Panc1 (cell line): ENCODE data around the gene ITPRIPL2. TPM values are rescaled to one million over a fixed set of nuclear protein-coding genes. Genes with fewer than 3 reads are reported as not detected.

Experiments
- ATAC-seq: fragments of 200-7000 bp; cut with Tn5 transposase; 2 replicates; pipeline ENCODE4 v1.9.1; 2020; ENCODE audit warnings: mild to moderate bottlenecking, moderate library complexity
- BruUV-seq: library from RNA; stranded (reverse); fragments of 400-500 nt; replicated peaks from 2 replicates; lab custom pipeline; 2021; lab: Mats Ljungman, UMichigan
- CTCF ChIA-PET: fragments of 300-600 bp; sonication (Branson Sonifier 250); formaldehyde crosslinking; loops from one replicate; lab custom pipeline; 2022; ENCODE audit warnings: antibody characterized with exemption; lab: Charles Lee
- POLR2A ChIA-PET: fragments of 300-600 bp; sonication (Branson Sonifier 250); formaldehyde crosslinking; loops from one replicate; lab custom pipeline; 2022; ENCODE audit warnings: antibody characterized with exemption; lab: Charles Lee
- DNase-seq: peaks from one replicate; pipeline ENCODE4 v3.0.0-alpha.2; 2010; ENCODE audit warnings: low read depth, low spot score
- H3K27ac ChIP-seq: 2 replicates; pipeline ENCODE4 v1.5.1; 2011; ENCODE audit warnings: mild to moderate bottlenecking, low read length, inconsistent platforms
- H3K27me3 ChIP-seq: fragments of 200-500 bp; sonication (Bioruptor generic); 2 replicates; pipeline ENCODE4 v1.6.0; 2014; ENCODE audit warnings: low read length, inconsistent platforms; ENCODE audit not compliant: control insufficient read depth, insufficient read depth
- H3K36me3 ChIP-seq: fragments of 200-500 bp; sonication (Bioruptor generic); 2 replicates; pipeline ENCODE4 v1.5.1; 2014; ENCODE audit warnings: inconsistent platforms, mild to moderate bottlenecking, low read length, moderate library complexity; ENCODE audit not compliant: control insufficient read depth, insufficient read depth
- H3K4me1 ChIP-seq: 2 replicates; pipeline ENCODE4 v1.5.1; 2011; ENCODE audit warnings: inconsistent platforms, mild to moderate bottlenecking, low read length, moderate library complexity; ENCODE audit not compliant: control insufficient read depth, insufficient read depth
- H3K4me3 ChIP-seq, 2 experiments: 2 replicates each; pipeline ENCODE4 v1.5.1; 2011 to 2012; ENCODE audit warnings: low read depth in 2 of 2, low read length in 2 of 2, mild to moderate bottlenecking in 2 of 2, inconsistent platforms in 1 of 2, moderate library complexity in 1 of 2
- H3K9me3 ChIP-seq: fragments of 200-500 bp; sonication (Bioruptor generic); 2 replicates; pipeline ENCODE4 v1.5.1; 2014; ENCODE audit warnings: low read depth, mild to moderate bottlenecking, inconsistent platforms, low read length, moderate library complexity; ENCODE audit not compliant: control insufficient read depth, insufficient read depth
- CTCF ChIP-seq: fragments of 450-650 bp; IDR thresholded peaks from 2 replicates; pipeline ENCODE4 v1.5.1; 2017; ENCODE audit warnings: mild to moderate bottlenecking
- POLR2AphosphoS5 ChIP-seq: IDR thresholded peaks from 2 replicates; pipeline ENCODE4 v1.6.1; 2012; ENCODE audit warnings: mild to moderate bottlenecking, low read depth, low read length, moderate library complexity
- REST ChIP-seq, 2 experiments: IDR thresholded peaks; 2 replicates each; pipeline ENCODE4 v1.6.1; 2011 to 2012; ENCODE audit warnings: low read depth in 2 of 2, control low read depth in 1 of 2, low read length in 1 of 2, mild to moderate bottlenecking in 1 of 2, moderate library complexity in 1 of 2; ENCODE audit not compliant: insufficient read depth in 1 of 2
- SIN3A ChIP-seq: IDR thresholded peaks from 2 replicates; pipeline ENCODE4 v1.6.1; 2012; ENCODE audit warnings: low read depth, mild to moderate bottlenecking, low read length, moderate library complexity, borderline replicate concordance; ENCODE audit not compliant: insufficient read depth
- TCF7L2 ChIP-seq: IDR thresholded peaks from 2 replicates; pipeline ENCODE4 v1.6.1; 2011; ENCODE audit warnings: mild to moderate bottlenecking, low read depth, low read length, inconsistent platforms
- in situ Hi-C: cut with HindIII; loops from 2 replicates; pipeline ENCODE4 v1.10.0; 2016; ENCODE audit warnings: low sequenced_read_pairs, low pct_unique_long_range_greater_than_20kb
- intact Hi-C: fragments of 100-400 bp; cut with micrococcal nuclease; formaldehyde crosslinking; loops from one replicate; pipeline ENCODE4 v1.10.0; 2022; ENCODE audit not compliant: unreplicated experiment
- total RNA-seq: library from RNA; stranded (reverse); gene quantifications from one replicate; pipeline ENCODE4 v1.2.1, GENCODE V29; 2021; ENCODE audit not compliant: unreplicated experiment

Gene ITPRIPL2
- total RNA-seq, 1 experiment from 2014 or later: 83.2 TPM

- ChIA-PET CTCF (no interaction called here), POLR2A (no interaction called here)
- no peaks in the 10 kb centered on the region for H3K27me3 ChIP-seq
- in situ Hi-C loops: no loop called here
- H3K4me1 ChIP-seq: peaks cover 20% of the 10 kb centered on the region
- no peak overlapping the region for H3K4me3 ChIP-seq
- H3K9me3 ChIP-seq: no peaks in the 10 kb centered on the region
- no TSS peak for BruUV-seq
- no peak overlapping the region for H3K27ac ChIP-seq
- no peak for DNase-seq
- intact Hi-C loops: loop anchor here (5.0 to 10.0 kb wide), 3 partner anchors 78 to 415 kb away; partner anchors contain the start of gene SYT17
- no peak for TF ChIP-seq REST (IDR thresholded peaks at IDR 0.05; ENCODE audit: insufficient read depth in 1 of 2, low read depth in 2 of 2, low read length in 1 of 2)
- TF ChIP-seq POLR2AphosphoS5: no peak
- TF ChIP-seq SIN3A: no peak
- TF ChIP-seq TCF7L2: no peak
- no peak for TF ChIP-seq CTCF
- ATAC-seq: no peak
- H3K36me3 ChIP-seq: no peaks in the 10 kb centered on the region
These were observed 24.3 kb upstream of the ITPRIPL2 start for GRCh38 chr16:19089410-19089955.

- Histone ChIP-seq H3K27me3 (no peaks in the 10 kb centered on the region), H3K36me3 (no peaks in the 10 kb centered on the region), H3K4me3 (no peak overlapping the region), H3K9me3 (no peaks in the 10 kb centered on the region), H3K4me1 (peaks cover 26% of the 10 kb centered on the region), H3K27ac (no peak overlapping the region)
- BruUV-seq: no TSS peak
- TF ChIP-seq TCF7L2 (no peak), SIN3A (no peak), REST (IDR thresholded peaks at IDR 0.05; ENCODE audit: insufficient read depth in 1 of 2, low read depth in 2 of 2, low read length in 1 of 2) (no peak), POLR2AphosphoS5 (no peak), CTCF (no peak)
- ChIA-PET POLR2A (interaction anchor here (0.6 kb wide), 1 partner anchor 14 kb away, joined by 3 read pairs; no protein-coding TSS in a partner anchor), CTCF (no interaction called here)
- in situ Hi-C loops (no loop called here), intact Hi-C loops (no loop called here)
- DNase-seq (no peak), ATAC-seq (no peak)
These were observed 22.8 kb upstream of the ITPRIPL2 start for GRCh38 chr16:19090916-19091315.
